CD4-positive, alpha-beta T cell (primary cell): ENCODE results near the gene ALG9. TPM values are rescaled to one million over a fixed set of nuclear protein-coding genes. Genes with fewer than 3 reads are reported as not detected.
A peak's percentile ranks its signal among the peaks of the same experiment; 100 is the strongest.

Experiments
- ATAC-seq: fragments of 200-7000 bp; cut with Tn5 transposase; one replicate; pipeline ENCODE4 v1.10.0; 2022; ENCODE audit warnings: mild to moderate bottlenecking; ENCODE audit not compliant: poor library complexity
- CTCF ChIA-PET: fragments of 350-600 bp; sonication (Branson Sonifier 250); formaldehyde crosslinking; loops from one replicate; lab custom pipeline; 2021; ENCODE audit warnings: antibody characterized with exemption, inconsistent platforms; lab: Charles Lee
- POLR2A ChIA-PET: fragments of 350-600 bp; sonication (Branson Sonifier 250); formaldehyde crosslinking; loops from one replicate; lab custom pipeline; 2021; ENCODE audit warnings: antibody characterized with exemption, inconsistent platforms; lab: Charles Lee
- DNase-seq, 14 experiments: peaks; one replicate each; pipeline ENCODE4 v3.0.0-alpha.2; 2013 to 2020; ENCODE audit warnings: mixed read lengths in 2 of 14
- H3K27ac ChIP-seq, 2 donors: one replicate each; pipeline versions ENCODE4 v1.5.1 to v1.7.0; 2013; ENCODE audit warnings: low read length in 2 of 2, low read depth in 1 of 2, mild to moderate bottlenecking in 1 of 2
- H3K27me3 ChIP-seq, 2 experiments: 1 replicate in 1 of 2; 2 replicates in 1 of 2; pipeline versions ENCODE4 v1.6.1 to v1.7.0; 2013; ENCODE audit warnings: low read length in 2 of 2, control low read depth in 1 of 2, mild to moderate bottlenecking in 1 of 2, moderate library complexity in 1 of 2; ENCODE audit not compliant: insufficient read depth in 2 of 2, control insufficient read depth in 1 of 2
- H3K36me3 ChIP-seq: one replicate; pipeline ENCODE4 v1.6.1; 2013; ENCODE audit warnings: low read length, control low read depth; ENCODE audit not compliant: insufficient read depth
- H3K4me1 ChIP-seq: one replicate; pipeline ENCODE4 v1.6.1; 2013; ENCODE audit warnings: low read length, control low read depth; ENCODE audit not compliant: insufficient read depth
- H3K4me3 ChIP-seq: one replicate; pipeline ENCODE4 v1.5.1; 2013; ENCODE audit warnings: mild to moderate bottlenecking, low read length, moderate library complexity
- H3K9me3 ChIP-seq, 2 experiments: 1 replicate in 1 of 2; 2 replicates in 1 of 2; pipeline versions ENCODE4 v1.6.1 to v1.7.0; 2013; ENCODE audit warnings: low read length in 2 of 2, mild to moderate bottlenecking in 2 of 2, control low read depth in 1 of 2, moderate library complexity in 1 of 2; ENCODE audit not compliant: control insufficient read depth in 1 of 2, insufficient read depth in 1 of 2
- H3K27ac Mint-ChIP-seq: one replicate; pipeline ENCODE4 v1.8.0; 2020; ENCODE audit warnings: mixed read lengths
- H3K27me3 Mint-ChIP-seq: one replicate; pipeline ENCODE4 v1.8.0; 2021; ENCODE audit warnings: mixed read lengths
- H3K36me3 Mint-ChIP-seq: one replicate; pipeline ENCODE4 v1.8.0; 2021; ENCODE audit warnings: low read depth, mixed read lengths
- H3K4me1 Mint-ChIP-seq: one replicate; pipeline ENCODE4 v1.8.0; 2021; ENCODE audit warnings: low read depth, mixed read lengths
- H3K4me3 Mint-ChIP-seq: one replicate; pipeline ENCODE4 v1.8.0; 2020; ENCODE audit warnings: mild to moderate bottlenecking, mixed read lengths
- H3K9me3 Mint-ChIP-seq: one replicate; pipeline ENCODE4 v1.8.0; 2020; ENCODE audit warnings: mixed read lengths
- CTCF ChIP-seq: fragments of 200-600 bp; IDR thresholded peaks from one replicate; pipeline ENCODE4 v1.8.0; 2022; ENCODE audit warnings: antibody characterized with exemption, mild to moderate bottlenecking
- intact Hi-C, 2 experiments: fragments of 100-400 bp; cut with DNase I in 1 of 2; cut with micrococcal nuclease in 1 of 2; formaldehyde crosslinking; loops; one replicate each; pipeline versions ENCODE4 v1.15.1 to v1.9.0; 2023 to 2025; cut with DNase I, micrococcal nuclease
- total RNA-seq, 174 experiments: library from RNA in 2 of 174; stranded (reverse) in 2 of 174; gene quantifications; one replicate each; pipeline ENCODE4 v1.2.3 and lab custom pipeline; 2021 to 2026

Gene ALG9
- total RNA-seq, 2 experiments from 2014 or later: 31.1 to 33.4 TPM

GRCh38 chr11:111843661-111844060 is 27.7 kb downstream of the ALG9 start:
- no peak overlapping the region for H3K4me3 Mint-ChIP-seq
- H3K27ac Mint-ChIP-seq: no peak overlapping the region
- POLR2A ChIA-PET: no interaction called here
- intact Hi-C loops: loop anchor here (5.0 kb wide), 1 partner anchor 66 kb away; no protein-coding TSS in a partner anchor
- peak in 1 of 14 experiments; percentile 10 for DNase-seq
- peaks cover 5% of the 10 kb centered on the region for H3K4me1 Mint-ChIP-seq
- no peak overlapping the region for H3K27ac ChIP-seq
- no peak overlapping the region for H3K4me3 ChIP-seq
- no peak for TF ChIP-seq CTCF
- no peaks in the 10 kb centered on the region for H3K27me3 ChIP-seq
- H3K36me3 Mint-ChIP-seq: peaks cover 64% of the 10 kb centered on the region
- H3K27me3 Mint-ChIP-seq: no peaks in the 10 kb centered on the region
- H3K4me1 ChIP-seq: no peaks in the 10 kb centered on the region
- no peak for ATAC-seq
- no peaks in the 10 kb centered on the region for H3K9me3 Mint-ChIP-seq
- peaks cover 39% of the 10 kb centered on the region for H3K36me3 ChIP-seq
- CTCF ChIA-PET: interaction anchor here (1.1 kb wide), 1 partner anchor 14 kb away, joined by 3 read pairs; no protein-coding TSS in a partner anchor
- no peaks in the 10 kb centered on the region for H3K9me3 ChIP-seq

GRCh38 chr11:111841370-111842053 is 29.9 kb downstream of the ALG9 start:
- DNase-seq (peak; percentile 72 to 93 (median 82)), ATAC-seq (peak; percentile 97)
- no peak overlapping the region for H3K4me3 Mint-ChIP-seq
- Histone ChIP-seq H3K4me1 (no peaks in the 10 kb centered on the region), H3K4me3 (no peak overlapping the region), H3K27me3 (no peaks in the 10 kb centered on the region), H3K27ac (no peak overlapping the region), H3K9me3 (no peaks in the 10 kb centered on the region), H3K36me3 (peaks cover 39% of the 10 kb centered on the region)
- no peaks in the 10 kb centered on the region for H3K27me3 Mint-ChIP-seq
- peaks cover 65% of the 10 kb centered on the region for H3K36me3 Mint-ChIP-seq
- H3K4me1 Mint-ChIP-seq: peaks cover 5% of the 10 kb centered on the region
- ChIA-PET CTCF (interaction anchor here (0.6 to 0.8 kb wide), 6 partner anchors 9 to 255 kb away, joined by 3 to 8 read pairs (median 4); no protein-coding TSS in a partner anchor), POLR2A (interaction anchor here (1.5 kb wide), 1 partner anchor 30 kb away, joined by 3 read pairs; the partner anchor contains the start of gene ALG9)
- H3K9me3 Mint-ChIP-seq: no peaks in the 10 kb centered on the region
- peak; percentile 94 for TF ChIP-seq CTCF
- no peak overlapping the region for H3K27ac Mint-ChIP-seq
- intact Hi-C loops: loop anchor here (1.0 to 5.0 kb wide), 4 partner anchors 64 to 276 kb away; no protein-coding TSS in a partner anchor

- Histone ChIP-seq H3K9me3 (no peaks in the 10 kb centered on the region), H3K27ac (no peak overlapping the region), H3K4me1 (no peaks in the 10 kb centered on the region), H3K27me3 (no peaks in the 10 kb centered on the region), H3K36me3 (peaks cover 51% of the 10 kb centered on the region), H3K4me3 (no peak overlapping the region)
- CTCF ChIA-PET: no interaction called here
- POLR2A ChIA-PET: interaction anchor here (1.5 kb wide), 1 partner anchor 31 kb away, joined by 3 read pairs; the partner anchor contains the start of gene ALG9
- no peak overlapping the region for H3K4me3 Mint-ChIP-seq
- no peak for DNase-seq
- no peak for TF ChIP-seq CTCF
- peaks cover 5% of the 10 kb centered on the region for H3K4me1 Mint-ChIP-seq
- no peaks in the 10 kb centered on the region for H3K27me3 Mint-ChIP-seq
- intact Hi-C loops: loop anchor here (5.0 kb wide), 1 partner anchor 63 kb away; no protein-coding TSS in a partner anchor
- H3K27ac Mint-ChIP-seq: no peak overlapping the region
- no peak for ATAC-seq
- no peaks in the 10 kb centered on the region for H3K9me3 Mint-ChIP-seq
- H3K36me3 Mint-ChIP-seq: peaks cover 75% of the 10 kb centered on the region
Measured at GRCh38 chr11:111840143-111840542, 31.2 kb downstream of the ALG9 start.
